Measurements from ENCODE around the gene ACACA. TPM values are rescaled to one million over a fixed set of nuclear protein-coding genes. Genes with fewer than 3 reads are reported as not detected.

ACACA gene
- total and polyA plus RNA-seq, 2 experiments from 2014 or later: 59.6 to 164 TPM

DNA sequence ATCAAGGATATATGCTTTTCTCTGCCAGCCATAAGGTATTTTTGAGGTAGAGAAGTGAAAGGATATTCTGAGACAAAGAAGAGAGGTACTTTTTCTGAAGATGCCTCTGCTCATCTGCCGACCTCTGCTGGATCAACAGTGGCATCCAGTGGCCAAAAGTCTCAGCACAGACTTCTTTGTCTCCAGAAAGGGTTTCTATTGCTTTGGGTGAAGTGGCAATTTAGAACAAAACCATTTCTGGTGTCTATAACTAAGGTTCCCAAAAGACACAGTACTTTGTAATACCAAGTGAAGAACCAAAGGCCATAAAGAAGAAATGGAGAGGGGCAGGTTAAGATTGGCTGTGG, 186.1 kb downstream of the ACACA start (continued):
- TF ChIP-seq, protein P1, sequence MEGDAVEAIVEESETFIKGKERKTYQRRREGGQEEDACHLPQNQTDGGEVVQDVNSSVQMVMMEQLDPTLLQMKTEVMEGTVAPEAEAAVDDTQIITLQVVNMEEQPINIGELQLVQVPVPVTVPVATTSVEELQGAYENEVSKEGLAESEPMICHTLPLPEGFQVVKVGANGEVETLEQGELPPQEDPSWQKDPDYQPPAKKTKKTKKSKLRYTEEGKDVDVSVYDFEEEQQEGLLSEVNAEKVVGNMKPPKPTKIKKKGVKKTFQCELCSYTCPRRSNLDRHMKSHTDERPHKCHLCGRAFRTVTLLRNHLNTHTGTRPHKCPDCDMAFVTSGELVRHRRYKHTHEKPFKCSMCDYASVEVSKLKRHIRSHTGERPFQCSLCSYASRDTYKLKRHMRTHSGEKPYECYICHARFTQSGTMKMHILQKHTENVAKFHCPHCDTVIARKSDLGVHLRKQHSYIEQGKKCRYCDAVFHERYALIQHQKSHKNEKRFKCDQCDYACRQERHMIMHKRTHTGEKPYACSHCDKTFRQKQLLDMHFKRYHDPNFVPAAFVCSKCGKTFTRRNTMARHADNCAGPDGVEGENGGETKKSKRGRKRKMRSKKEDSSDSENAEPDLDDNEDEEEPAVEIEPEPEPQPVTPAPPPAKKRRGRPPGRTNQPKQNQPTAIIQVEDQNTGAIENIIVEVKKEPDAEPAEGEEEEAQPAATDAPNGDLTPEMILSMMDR (conservative IDR thresholded peaks at IDR 0.05; ENCODE audit: low read depth in 2 of 2): peak; percentile 62 to 73
- TF ChIP-seq CREB1 (CRISPR knock-in tag; IDR thresholded peaks at IDR 0.05; ENCODE audit: low read depth) (no peak), STAT1 (IDR thresholded peaks at IDR 0.05; ENCODE audit: unreplicated experiment) (no peak)

DNA sequence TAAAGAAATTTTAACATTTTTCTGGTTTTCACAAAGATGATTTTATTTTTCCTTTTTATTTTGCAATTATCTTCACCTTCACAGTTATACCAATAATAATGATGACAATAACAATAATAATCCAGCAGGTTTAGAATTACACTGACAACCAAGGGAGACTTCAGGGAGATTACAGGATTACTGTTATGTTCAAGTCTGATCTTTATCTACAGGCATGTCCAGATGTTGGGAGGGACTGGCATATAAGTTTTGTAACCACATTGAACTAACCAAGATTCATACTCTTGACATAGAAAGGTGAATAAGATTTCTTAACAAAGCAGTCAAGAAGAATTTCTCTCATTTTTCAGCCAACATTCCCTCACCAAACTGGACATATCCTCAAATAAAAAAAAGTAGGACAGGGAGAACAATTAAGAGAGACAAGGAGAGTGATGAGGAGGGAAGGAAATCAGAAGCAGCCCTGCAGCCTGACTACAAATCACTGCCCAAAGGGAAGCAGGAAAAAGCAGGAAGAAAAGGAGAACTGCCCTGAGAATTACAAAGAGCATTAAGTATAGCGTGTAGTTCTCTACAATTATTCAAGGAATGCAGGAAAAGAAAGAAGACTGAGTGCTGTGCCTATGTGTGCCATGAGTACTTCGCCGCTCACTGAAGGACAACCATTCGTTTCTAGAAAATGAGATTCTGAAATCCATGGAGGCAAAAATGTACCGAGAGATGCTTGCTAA, 186.6 kb downstream of the ACACA start:
- ATAC-seq (peak; percentile 83), DNase-seq (ENCODE audit: low spot score) (peak; percentile 63)
- Mint-ChIP-seq H3K27ac (peak overlapping the region; percentile 74), H3K4me3 (peak overlapping the region; percentile 0; the same call in 1 of the 3 replicates), H3K27me3 (ENCODE audit: insufficient read depth, low read depth, poor library complexity) (peaks cover 2% of the 10 kb centered on the region), H3K36me3 (ENCODE audit: low read depth) (peaks cover 24% of the 10 kb centered on the region; the same call in 2 of the 3 replicates), H3K9me3 (no peaks in the 10 kb centered on the region), H3K4me1 (peaks cover 22% of the 10 kb centered on the region)
- H3K9me2 ChIP-seq (ENCODE audit: insufficient read depth): no peaks in the 10 kb centered on the region
- H3K27me3 ChIP-seq (ENCODE audit: insufficient read depth): no peaks in the 10 kb centered on the region
- no peak overlapping the region for H3K4me3 ChIP-seq
- peaks cover 15% of the 10 kb centered on the region for H3K4me1 ChIP-seq (ENCODE audit: insufficient read depth)
- H3K4me2 ChIP-seq: no peak overlapping the region
- no peak overlapping the region for H2AFZ ChIP-seq
- H3F3A ChIP-seq (replicated peaks; ENCODE audit: low read depth): no peaks in the 10 kb centered on the region
- H3K36me3 ChIP-seq (ENCODE audit: insufficient read depth): peaks cover 24% of the 10 kb centered on the region
- no peaks in the 10 kb centered on the region for H4K20me1 ChIP-seq (replicated peaks; ENCODE audit: insufficient read depth)
- no peaks in the 10 kb centered on the region for H3K79me2 ChIP-seq (replicated peaks; ENCODE audit: insufficient read depth)
- peak overlapping the region; percentile 18 for H3K27ac ChIP-seq (ENCODE audit: low read depth)
- TF ChIP-seq EZH2 (IDR thresholded peaks at IDR 0.05; ENCODE audit: low read depth, unreplicated experiment) (no peak), NANOG (IDR thresholded peaks at IDR 0.05; ENCODE audit: borderline replicate concordance) (no peak), EZH2phosphoT487 (IDR thresholded peaks at IDR 0.05; ENCODE audit: unreplicated experiment) (no peak), JUNB (IDR thresholded peaks at IDR 0.05; ENCODE audit: unreplicated experiment) (no peak), ZNF331 (CRISPR knock-in tag; IDR thresholded peaks at IDR 0.05; ENCODE audit: low read depth) (no peak), REST (IDR thresholded peaks at IDR 0.05; ENCODE audit: unreplicated experiment) (no peak), POLR2AphosphoS5 (IDR thresholded peaks at IDR 0.05; ENCODE audit: low read depth) (no peak), ZNF114 (CRISPR knock-in tag; IDR thresholded peaks at IDR 0.05) (no peak), ETS1 (IDR thresholded peaks at IDR 0.05) (no peak), CREB1 (CRISPR knock-in tag; IDR thresholded peaks at IDR 0.05; ENCODE audit: low read depth) (no peak), STAT1 (IDR thresholded peaks at IDR 0.05; ENCODE audit: unreplicated experiment) (no peak)
- TF ChIP-seq, protein P1 (conservative IDR thresholded peaks at IDR 0.05; ENCODE audit: low read depth in 2 of 2): no peak

Measured in GM23338 (cell line).